ENCODE results near the gene OTOP2.
"Not testable (repeated sequence)": the region's sequence is repeated elsewhere in the genome, so short reads cannot be mapped to it uniquely, and the experiment has no call there.

The OTOP2 gene

GRCh38 chr17:74975943-74976342, 51.9 kb downstream of the OTOP2 start:
- DNase-seq, result no peak

- no peak for DNase-seq
Observed at GRCh38 chr17:74977802-74978201, 53.7 kb downstream of the OTOP2 start.

GRCh38 chr17:74978240-74978639, 54.2 kb downstream of the OTOP2 start:
- DNase-seq, result no peak

GRCh38 chr17:74979408-74980146, 55.5 kb downstream of the OTOP2 start:
- no peak for DNase-seq

GRCh38 chr17:74981318-74981978, 57.4 kb downstream of the OTOP2 start:
- DNase-seq, result no peak

GRCh38 chr17:74981979-74982662, 58.0 kb downstream of the OTOP2 start:
- peak; percentile 81 for DNase-seq

- DNase-seq, result not testable (repeated sequence)
Observed at GRCh38 chr17:74982663-74983313, 58.7 kb downstream of the OTOP2 start.
